Raji (cell line): ENCODE measurements around the gene PHF12.

Source experiments
- POLR2A ChIP-seq: IDR thresholded peaks from 2 replicates; pipeline ENCODE4 v1.6.1; 2011; ENCODE audit warnings: low read depth, low read length, control low read depth; ENCODE audit not compliant: insufficient read depth

The PHF12 gene

GRCh38 chr17:28878158-28878910 is 73.0 kb downstream of the PHF12 start:
- no peak for TF ChIP-seq POLR2A

DNA sequence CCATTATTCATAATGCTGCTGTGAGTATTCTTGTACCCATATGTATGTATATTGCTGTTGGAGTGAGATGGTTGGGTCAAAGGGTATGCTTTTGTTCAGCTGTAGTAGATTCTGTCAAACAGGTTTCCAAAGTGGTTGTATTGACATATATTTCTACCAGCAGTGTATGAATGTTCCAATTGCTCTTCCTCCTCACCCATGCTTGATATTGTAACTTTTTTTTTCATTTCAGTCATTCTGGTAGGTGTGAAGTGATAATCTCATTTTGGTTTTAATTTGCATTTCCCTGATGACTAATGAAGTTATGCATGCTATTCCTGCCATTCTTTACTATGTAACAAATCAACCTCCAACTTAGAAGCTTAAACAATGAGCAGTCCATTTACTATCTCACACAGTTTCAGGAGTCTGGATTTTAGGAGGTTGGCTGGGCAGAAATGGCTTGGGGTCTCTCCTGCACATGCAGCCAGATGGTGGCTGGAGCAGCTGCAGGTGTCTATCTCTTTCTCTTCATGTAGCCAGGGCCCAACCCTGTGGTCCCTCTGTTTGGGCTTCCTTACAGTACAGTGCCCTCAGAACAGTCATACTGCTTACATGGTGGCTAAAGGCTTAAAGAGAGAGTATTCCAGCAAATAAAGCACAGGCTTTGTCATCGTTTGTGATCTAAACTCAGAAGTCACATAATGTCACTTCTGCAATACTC is 75.3 kb downstream of the PHF12 start:
- no peak for TF ChIP-seq POLR2A

DNA sequence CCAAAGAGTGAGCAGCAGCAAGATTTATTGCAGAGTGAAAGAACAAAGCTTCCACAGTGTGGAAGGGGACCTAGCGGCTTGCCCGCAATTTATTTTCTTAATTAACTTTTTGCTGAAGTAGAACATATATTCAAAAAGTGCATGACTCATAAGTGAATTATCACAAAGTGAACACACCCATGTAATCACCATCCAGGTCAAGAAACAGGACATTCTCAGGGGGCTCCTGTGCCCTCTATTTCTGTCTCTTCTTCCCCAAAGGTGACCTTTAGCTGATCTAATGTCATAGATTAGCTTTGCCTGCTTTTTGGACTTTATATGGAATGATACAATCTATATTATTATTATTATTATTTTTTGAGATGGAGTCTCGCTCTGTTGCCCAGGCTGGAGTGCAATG is 76.6 kb downstream of the PHF12 start:
- no peak for TF ChIP-seq POLR2A

GRCh38 chr17:28873839-28874238 is 77.5 kb downstream of the PHF12 start:
- no peak for TF ChIP-seq POLR2A

DNA sequence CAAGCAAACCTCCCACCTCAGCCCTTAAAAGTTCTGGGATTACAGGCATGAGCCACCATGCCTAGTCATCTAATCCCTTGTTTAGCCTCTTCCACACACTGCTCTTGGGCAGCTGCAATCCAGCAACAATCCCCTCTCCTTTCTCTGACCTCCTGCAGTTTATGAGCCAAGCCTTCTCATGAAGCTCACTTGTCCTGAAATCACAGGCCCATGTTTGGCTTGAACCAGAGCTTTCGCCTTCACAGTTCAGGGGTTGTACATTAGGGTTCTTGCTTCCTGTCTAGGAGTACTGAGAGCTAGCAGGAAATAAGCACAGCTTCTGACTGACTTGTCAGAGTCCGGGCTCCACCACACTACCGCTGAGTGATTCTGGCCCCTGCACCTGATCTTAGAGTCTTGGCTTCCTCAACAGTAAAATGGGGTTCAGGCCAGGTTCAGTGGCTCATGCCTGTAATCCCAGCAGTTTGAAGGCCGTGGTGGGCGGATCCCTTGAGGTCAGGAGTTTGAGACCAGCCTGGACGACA is 80.2 kb downstream of the PHF12 start:
- TF ChIP-seq POLR2A: no peak

GRCh38 chr17:28867276-28867675 is 84.0 kb downstream of the PHF12 start:
- no peak for TF ChIP-seq POLR2A

GRCh38 chr17:28865946-28866752 is 85.2 kb downstream of the PHF12 start:
- TF ChIP-seq POLR2A: no peak

DNA sequence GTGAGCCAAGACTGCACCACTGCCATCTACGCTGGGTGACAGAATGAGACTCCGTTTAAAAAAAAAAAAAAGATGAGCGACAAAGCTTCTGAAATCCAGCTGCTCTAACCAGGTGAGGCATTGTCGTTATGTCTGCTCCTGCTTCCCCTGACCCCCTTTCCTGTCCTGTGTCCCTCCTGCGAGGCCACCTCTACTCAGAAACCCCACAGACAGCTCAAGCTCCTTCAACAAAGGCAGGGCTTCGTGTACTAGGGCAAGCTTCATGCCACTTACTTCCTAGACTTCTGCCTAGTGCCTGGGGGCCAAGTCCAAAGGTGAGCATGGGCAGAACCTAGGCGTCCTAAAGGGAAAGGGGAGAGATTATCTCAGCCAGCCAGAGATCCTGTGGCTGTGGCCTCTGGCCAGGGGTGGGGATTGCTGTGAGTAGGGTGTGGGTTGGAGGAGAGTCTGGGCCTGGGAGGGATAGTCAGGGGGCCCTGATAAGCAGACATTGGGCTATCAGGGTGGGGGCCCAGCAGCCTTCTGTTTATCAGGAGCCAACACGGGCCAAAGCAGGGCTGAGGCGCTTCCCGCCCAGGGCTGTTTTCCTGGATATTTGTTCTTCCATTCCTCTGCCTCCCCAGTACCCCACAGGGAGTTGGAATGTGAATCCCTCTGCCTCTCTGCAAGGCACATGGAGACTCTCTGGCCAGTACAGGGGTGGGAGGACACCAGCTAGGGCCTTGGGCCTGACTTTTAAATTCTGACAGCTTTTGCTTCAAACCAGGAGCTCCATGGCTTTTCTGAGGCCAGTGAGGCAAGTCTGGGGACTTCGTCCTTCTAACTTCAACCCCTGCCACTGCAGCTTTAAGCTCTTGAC is 86.1 kb downstream of the PHF12 start:
- TF ChIP-seq POLR2A: no peak

DNA sequence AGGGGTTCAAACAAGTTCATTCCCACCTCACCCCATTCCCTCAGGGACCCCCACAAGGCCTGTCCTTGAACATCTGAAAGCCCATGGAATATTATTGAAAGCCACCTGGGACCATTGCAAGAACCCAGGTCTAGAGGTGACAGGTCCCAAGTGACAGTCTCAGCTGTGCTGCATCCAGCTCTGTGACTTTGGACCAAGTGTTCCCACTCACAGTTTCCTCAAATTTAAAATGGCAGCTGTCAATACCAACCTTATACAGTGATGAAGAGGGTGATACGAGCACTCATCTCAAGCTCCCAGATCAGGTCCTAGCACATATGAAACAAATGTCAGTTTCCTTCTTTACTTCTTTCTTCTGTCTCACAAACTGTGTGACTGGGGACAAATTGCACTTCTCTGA is 87.4 kb downstream of the PHF12 start:
- TF ChIP-seq POLR2A: no peak

GRCh38 chr17:28862561-28862960 is 88.8 kb downstream of the PHF12 start:
- TF ChIP-seq POLR2A: no peak

- TF ChIP-seq POLR2A: no peak
Observed at GRCh38 chr17:28861393-28862203, 89.7 kb downstream of the PHF12 start.

GRCh38 chr17:28860363-28860808 is 90.9 kb downstream of the PHF12 start:
- TF ChIP-seq POLR2A: no peak

- TF ChIP-seq POLR2A: no peak
Observed at GRCh38 chr17:28858801-28859355, 92.4 kb downstream of the PHF12 start.
